HEK293 (cell line): ENCODE measurements around the gene F3.
A peak's percentile ranks its signal among the peaks of the same experiment; 100 is the strongest.
"Not testable (repeated sequence)": the region's sequence is repeated elsewhere in the genome, so short reads cannot be mapped to it uniquely, and the experiment has no call there.

Experiments
- CTCF ChIA-PET: fragments of 350-600 bp; formaldehyde crosslinking; extraction: SDS; loops from one replicate; lab custom pipeline; 2021; ENCODE audit warnings: antibody characterized with exemption; lab: Yijun Ruan, JAX
- POLR2A ChIA-PET: fragments of 300-600 bp; formaldehyde crosslinking; extraction: SDS; loops from one replicate; lab custom pipeline; 2020; ENCODE audit warnings: antibody characterized with exemption, inconsistent platforms; lab: Yijun Ruan, JAX
- H3K27ac ChIP-seq: fragments of 200-500 bp; sonication (Bioruptor generic); 2 replicates; pipeline ENCODE4 v1.5.1; 2014; ENCODE audit warnings: low read depth, low read length, control low read depth, inconsistent platforms; ENCODE audit errors: extremely low read depth
- H3K36me3 ChIP-seq, 2 experiments: fragments of 200-500 bp in 1 of 2; sonication (Bioruptor generic) in 1 of 2; 1 replicate in 1 of 2; 2 replicates in 1 of 2; pipeline ENCODE4 v1.5.1; 2014 to 2017; ENCODE audit warnings: inconsistent platforms in 2 of 2, low read length in 2 of 2; ENCODE audit not compliant: control insufficient read depth in 2 of 2, insufficient read depth in 1 of 2
- H3K4me1 ChIP-seq: fragments of 200-500 bp; sonication (Bioruptor generic); 2 replicates; pipeline ENCODE4 v1.5.1; 2014; ENCODE audit warnings: mild to moderate bottlenecking, low read length, inconsistent platforms; ENCODE audit not compliant: control insufficient read depth, insufficient read depth
- H3K4me3 ChIP-seq: 2 replicates; pipeline ENCODE4 v1.5.1; 2011; ENCODE audit warnings: low read depth, mild to moderate bottlenecking, control low read depth, low read length, moderate library complexity
- H3K9me3 ChIP-seq: fragments of 200-500 bp; sonication (Bioruptor generic); 2 replicates; pipeline ENCODE4 v1.5.1; 2014; ENCODE audit warnings: low read depth, low read length, inconsistent platforms; ENCODE audit not compliant: control insufficient read depth, insufficient read depth
- SCRT2 ChIP-seq: fragments of 450-650 bp; formaldehyde crosslinking; IDR thresholded peaks from 2 replicates; pipeline ENCODE4 v1.5.1; 2016; ENCODE audit warnings: missing biosample characterization, missing genetic modification characterization
- SETDB1 ChIP-seq: IDR thresholded peaks from one replicate; pipeline ENCODE4 v1.6.1; 2017; ENCODE audit warnings: mild to moderate bottlenecking, low read length, moderate library complexity, mixed read lengths; ENCODE audit not compliant: insufficient read length
- TRIM28 ChIP-seq: IDR thresholded peaks from 2 replicates; pipeline ENCODE4 v1.6.1; 2011; ENCODE audit warnings: low read length, control low read depth, borderline replicate concordance
- ZNF132 ChIP-seq: fragments of 450-650 bp; formaldehyde crosslinking; IDR thresholded peaks from 2 replicates; pipeline ENCODE4 v1.5.1; 2017; ENCODE audit warnings: missing biosample characterization, missing genetic modification characterization, borderline replicate concordance
- ZNF148 ChIP-seq: fragments of 450-650 bp; formaldehyde crosslinking; IDR thresholded peaks from 2 replicates; pipeline ENCODE4 v1.5.0; 2017; ENCODE audit warnings: missing biosample characterization, missing genetic modification characterization, borderline replicate concordance
- ZNF398 ChIP-seq: fragments of 450-650 bp; formaldehyde crosslinking; IDR thresholded peaks from 2 replicates; pipeline ENCODE4 v1.5.1; 2017; ENCODE audit warnings: missing biosample characterization, missing genetic modification characterization
- ZNF514 ChIP-seq: fragments of 450-650 bp; formaldehyde crosslinking; IDR thresholded peaks from 2 replicates; pipeline ENCODE4 v1.5.1; 2016; ENCODE audit warnings: missing biosample characterization, missing genetic modification characterization
- ZNF639 ChIP-seq: fragments of 450-650 bp; formaldehyde crosslinking; IDR thresholded peaks from 2 replicates; pipeline ENCODE4 v1.5.1; 2016; ENCODE audit warnings: missing biosample characterization, missing genetic modification characterization
- ZNF677 ChIP-seq: fragments of 450-650 bp; IDR thresholded peaks from 2 replicates; pipeline ENCODE4 v1.5.0; 2018; ENCODE audit warnings: missing biosample characterization, mild to moderate bottlenecking, missing genetic modification characterization, moderate library complexity
- TF ChIP-seq, protein P1 (sequence below): fragments of 450-650 bp; formaldehyde crosslinking; IDR thresholded peaks from 2 replicates; pipeline ENCODE4 v1.5.1; 2016; ENCODE audit warnings: missing biosample characterization, missing genetic modification characterization

F3 gene

DNA sequence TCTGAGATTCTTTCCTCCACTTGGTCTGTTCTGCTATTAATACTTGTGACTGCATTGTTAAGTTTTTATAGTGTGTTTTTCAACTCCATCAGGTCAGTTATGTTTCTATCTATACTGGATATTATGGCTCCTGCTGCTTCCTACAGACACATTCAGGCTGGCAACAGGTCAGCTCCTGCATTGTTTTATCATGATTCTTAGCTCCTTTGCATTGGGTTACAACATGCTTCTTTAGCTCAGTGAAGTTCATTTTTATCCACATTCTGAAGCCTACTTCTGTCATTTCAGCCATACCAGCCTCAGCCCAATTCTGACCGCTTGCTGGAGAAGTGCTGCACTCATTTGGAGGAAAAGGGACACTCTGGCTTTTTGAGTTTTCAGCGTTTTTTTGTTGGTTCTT, 37.3 kb upstream of the F3 start:
- Histone ChIP-seq H3K4me3 (no peak overlapping the region), H3K4me1 (no peaks in the 10 kb centered on the region; the same call in 1 of the 2 replicates), H3K9me3 (no peaks in the 10 kb centered on the region), H3K36me3 (no peaks in the 10 kb centered on the region), H3K27ac (no peak overlapping the region)
- ChIA-PET CTCF (interaction anchor here (1.0 kb wide), 1 partner anchor 226 kb away, joined by 4 read pairs; no protein-coding TSS in a partner anchor), POLR2A (no interaction called here)
- TF ChIP-seq SCRT2 (tag by site-specific recombination) (0 out of 2 replicates have a peak, but pooled peaks have one; percentile 10), ZNF514 (tag by site-specific recombination) (no peak), ZNF639 (tag by site-specific recombination) (no peak), ZNF132 (tag by site-specific recombination) (no peak)

GRCh38 chr1:94573917-94574316, 32.4 kb upstream of the F3 start:
- H3K4me3 ChIP-seq, H3K4me1 ChIP-seq, CTCF ChIA-PET, H3K9me3 ChIP-seq, POLR2A ChIA-PET, H3K27ac ChIP-seq, H3K36me3 ChIP-seq: not testable (repeated sequence)

- Histone ChIP-seq H3K4me3 (no peak overlapping the region), H3K36me3 (no peaks in the 10 kb centered on the region), H3K27ac (no peak overlapping the region), H3K9me3 (no peaks in the 10 kb centered on the region), H3K4me1 (no peaks in the 10 kb centered on the region)
- CTCF ChIA-PET = interaction anchor here (1.3 kb wide), 1 partner anchor 52 kb away, joined by 4 read pairs; no protein-coding TSS in a partner anchor
- TF ChIP-seq ZNF148 (tag by site-specific recombination) (no peak), ZNF677 (tag by site-specific recombination) (0 out of 2 replicates have a peak, but pooled peaks have one; percentile 39), TRIM28 (peak; percentile 95), SETDB1 (peak; percentile 80), ZNF398 (tag by site-specific recombination) (no peak)
- TF ChIP-seq, protein P1, sequence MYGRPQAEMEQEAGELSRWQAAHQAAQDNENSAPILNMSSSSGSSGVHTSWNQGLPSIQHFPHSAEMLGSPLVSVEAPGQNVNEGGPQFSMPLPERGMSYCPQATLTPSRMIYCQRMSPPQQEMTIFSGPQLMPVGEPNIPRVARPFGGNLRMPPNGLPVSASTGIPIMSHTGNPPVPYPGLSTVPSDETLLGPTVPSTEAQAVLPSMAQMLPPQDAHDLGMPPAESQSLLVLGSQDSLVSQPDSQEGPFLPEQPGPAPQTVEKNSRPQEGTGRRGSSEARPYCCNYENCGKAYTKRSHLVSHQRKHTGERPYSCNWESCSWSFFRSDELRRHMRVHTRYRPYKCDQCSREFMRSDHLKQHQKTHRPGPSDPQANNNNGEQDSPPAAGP (tag by site-specific recombination) = no peak
- POLR2A ChIA-PET = no interaction called here
Measured at GRCh38 chr1:94572780-94573179, 31.2 kb upstream of the F3 start.

DNA sequence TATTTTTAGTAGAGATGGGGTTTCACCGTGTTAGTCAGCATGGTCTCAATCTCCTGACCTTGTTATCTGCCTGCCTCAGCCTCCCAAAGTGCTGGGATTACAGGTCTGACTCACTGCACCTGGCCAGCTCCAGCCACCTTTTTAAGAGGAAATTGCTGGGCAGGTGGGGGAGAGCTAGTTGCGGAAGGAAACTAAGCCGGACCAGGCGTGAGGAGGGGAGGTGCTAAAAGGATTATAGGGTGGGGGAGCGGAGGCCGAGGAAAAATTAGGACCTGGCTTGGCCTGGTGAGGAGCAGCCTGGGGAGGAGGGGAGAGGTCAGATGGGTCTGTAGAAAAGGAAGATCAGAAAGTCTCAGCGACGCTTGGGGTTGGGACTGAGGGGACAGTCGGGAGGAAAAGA, 29.4 kb upstream of the F3 start:
- H3K9me3 ChIP-seq, POLR2A ChIA-PET, CTCF ChIA-PET, H3K27ac ChIP-seq, H3K4me1 ChIP-seq, H3K4me3 ChIP-seq, H3K36me3 ChIP-seq: not testable (repeated sequence)

- POLR2A ChIA-PET, CTCF ChIA-PET: not testable (repeated sequence)
Measured at GRCh38 chr1:94568806-94569205, 27.2 kb upstream of the F3 start.

More at GRCh38 chr1:94568806-94569205, 27.2 kb upstream of the F3 start:
- not testable (repeated sequence) for H3K27ac ChIP-seq, H3K9me3 ChIP-seq, H3K4me3 ChIP-seq, H3K4me1 ChIP-seq, H3K36me3 ChIP-seq
